CD8-positive, alpha-beta memory T cell (primary cell): ENCODE data around the gene MACROD2. TPM values are rescaled to one million over a fixed set of nuclear protein-coding genes. Genes with fewer than 3 reads are reported as not detected.

Experiments
- CTCF ChIA-PET: fragments of 350-600 bp; sonication (Branson Sonifier 250); formaldehyde crosslinking; loops from one replicate; lab custom pipeline; 2021; ENCODE audit warnings: antibody characterized with exemption; lab: Charles Lee
- POLR2A ChIA-PET: fragments of 350-600 bp; sonication (Branson Sonifier 250); formaldehyde crosslinking; loops from one replicate; lab custom pipeline; 2021; ENCODE audit warnings: antibody characterized with exemption; lab: Charles Lee
- DNase-seq, 5 donors: peaks; one replicate each; pipeline versions ENCODE4 v3.0.0 to v3.0.0-alpha.2; 2020 to 2022; ENCODE audit warnings: mixed read lengths in 1 of 5
- H3K27ac ChIP-seq: one replicate; pipeline ENCODE4 v1.7.0; 2013; ENCODE audit warnings: low read depth, mild to moderate bottlenecking, low read length, moderate library complexity
- H3K27me3 ChIP-seq: 2 replicates; pipeline ENCODE4 v1.7.0; 2013; ENCODE audit warnings: low read length, mild to moderate bottlenecking; ENCODE audit not compliant: insufficient read depth, poor library complexity, severe bottlenecking
- H3K36me3 ChIP-seq: 2 replicates; pipeline ENCODE4 v1.7.0; 2013; ENCODE audit warnings: mild to moderate bottlenecking, low read length, moderate library complexity; ENCODE audit not compliant: insufficient read depth
- H3K4me1 ChIP-seq: 2 replicates; pipeline ENCODE4 v1.7.0; 2013; ENCODE audit warnings: mild to moderate bottlenecking, low read length, moderate library complexity; ENCODE audit not compliant: insufficient read depth
- H3K4me3 ChIP-seq: 2 replicates; pipeline ENCODE4 v1.7.0; 2013; ENCODE audit warnings: mild to moderate bottlenecking, low read length
- H3K9me3 ChIP-seq: 2 replicates; pipeline ENCODE4 v1.7.0; 2013; ENCODE audit warnings: mild to moderate bottlenecking, low read length
- H3K27ac Mint-ChIP-seq, 8 donors: one replicate each; pipeline ENCODE4 v1.8.0; 2020 to 2021; ENCODE audit warnings: mixed read lengths in 8 of 8, mild to moderate bottlenecking in 6 of 8, inconsistent platforms in 3 of 8, moderate library complexity in 3 of 8
- H3K27me3 Mint-ChIP-seq, 2 donors: one replicate each; pipeline ENCODE4 v1.8.0; 2020 to 2021; ENCODE audit warnings: mixed read lengths in 2 of 2, mild to moderate bottlenecking in 1 of 2, moderate library complexity in 1 of 2
- H3K36me3 Mint-ChIP-seq, 3 donors: one replicate each; pipeline ENCODE4 v1.8.0; 2020 to 2021; ENCODE audit warnings: mixed read lengths in 3 of 3, inconsistent platforms in 1 of 3, mild to moderate bottlenecking in 1 of 3
- H3K4me1 Mint-ChIP-seq, 3 donors: one replicate each; pipeline ENCODE4 v1.8.0; 2020 to 2021; ENCODE audit warnings: mixed read lengths in 3 of 3, inconsistent platforms in 1 of 3, mild to moderate bottlenecking in 1 of 3
- H3K4me3 Mint-ChIP-seq, 7 donors: one replicate each; pipeline ENCODE4 v1.8.0; 2020 to 2021; ENCODE audit warnings: mixed read lengths in 7 of 7, mild to moderate bottlenecking in 6 of 7, moderate library complexity in 4 of 7, inconsistent platforms in 2 of 7
- H3K9me3 Mint-ChIP-seq, 5 donors: one replicate each; pipeline ENCODE4 v1.8.0; 2020 to 2022; ENCODE audit warnings: mixed read lengths in 5 of 5, mild to moderate bottlenecking in 3 of 5, moderate library complexity in 2 of 5, inconsistent platforms in 1 of 5
- polyA plus RNA-seq: library from polyadenylated mRNA; unstranded; fragments of 300-500 nt; fragmentation: Illumina TruSeq; gene quantifications from one replicate; pipeline ENCODE4 v1.2.3, GENCODE V29; 2021
- total RNA-seq, 2 experiments: library from RNA; stranded (reverse); gene quantifications; one replicate each; pipeline ENCODE4 v1.2.3, GENCODE V29; 2021

Gene MACROD2
- total and polyA plus RNA-seq, 3 experiments from 2014 or later: not detected

GRCh38 chr20:14434384-14435136 lies 439.2 kb downstream of the MACROD2 start:
- no peaks in the 10 kb centered on the region for H3K36me3 ChIP-seq
- peak overlapping the region in 1 of 8 donors; percentile 4 for H3K27ac Mint-ChIP-seq
- no peaks in the 10 kb centered on the region for H3K27me3 ChIP-seq
- H3K4me3 Mint-ChIP-seq: no peak overlapping the region
- H3K27me3 Mint-ChIP-seq: no peaks in the 10 kb centered on the region
- H3K36me3 Mint-ChIP-seq: no peaks in the 10 kb centered on the region
- no peak overlapping the region for H3K4me3 ChIP-seq
- H3K27ac ChIP-seq: no peak overlapping the region
- no peaks in the 10 kb centered on the region for H3K4me1 Mint-ChIP-seq
- ChIA-PET CTCF (no interaction called here), POLR2A (no interaction called here)
- H3K9me3 Mint-ChIP-seq: peaks cover 0 to 47% (median 6%) of the 10 kb centered on the region in 5 donors
- no peaks in the 10 kb centered on the region for H3K4me1 ChIP-seq
- no peak for DNase-seq
- H3K9me3 ChIP-seq: no peaks in the 10 kb centered on the region

DNA sequence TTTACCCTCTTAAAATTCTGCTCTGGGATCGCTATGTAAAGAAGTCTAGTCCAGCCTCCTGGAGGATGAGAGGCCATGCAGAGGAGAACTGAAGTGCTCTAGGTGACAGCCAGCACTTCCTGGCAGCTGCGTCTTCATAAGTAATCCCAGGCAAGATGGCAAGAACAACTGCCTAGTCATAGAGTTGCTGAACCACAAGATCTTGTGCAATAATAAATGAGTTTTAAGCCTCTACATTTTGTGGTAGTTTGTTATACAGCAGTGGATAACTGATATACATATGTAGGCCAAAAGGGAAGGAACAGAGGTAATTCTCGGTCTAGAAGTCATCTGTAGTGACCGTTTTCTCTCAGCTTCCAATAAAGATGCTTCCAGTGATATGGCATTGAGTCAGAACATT lies 445.9 kb downstream of the MACROD2 start:
- H3K36me3 ChIP-seq: no peaks in the 10 kb centered on the region
- H3K36me3 Mint-ChIP-seq: peaks cover 0 to 2% (median 0%) of the 10 kb centered on the region in 3 donors
- H3K4me3 ChIP-seq: no peak overlapping the region
- H3K4me1 ChIP-seq: no peaks in the 10 kb centered on the region
- no peak overlapping the region for H3K27ac ChIP-seq
- peaks cover 1 to 55% (median 8%) of the 10 kb centered on the region in 5 donors for H3K9me3 Mint-ChIP-seq
- H3K27ac Mint-ChIP-seq: no peak overlapping the region
- H3K27me3 ChIP-seq: no peaks in the 10 kb centered on the region
- no peak overlapping the region for H3K4me3 Mint-ChIP-seq
- CTCF ChIA-PET: no interaction called here
- H3K27me3 Mint-ChIP-seq: no peaks in the 10 kb centered on the region
- POLR2A ChIA-PET: no interaction called here
- H3K9me3 ChIP-seq: no peaks in the 10 kb centered on the region
- DNase-seq: no peak
- H3K4me1 Mint-ChIP-seq: no peaks in the 10 kb centered on the region

DNA sequence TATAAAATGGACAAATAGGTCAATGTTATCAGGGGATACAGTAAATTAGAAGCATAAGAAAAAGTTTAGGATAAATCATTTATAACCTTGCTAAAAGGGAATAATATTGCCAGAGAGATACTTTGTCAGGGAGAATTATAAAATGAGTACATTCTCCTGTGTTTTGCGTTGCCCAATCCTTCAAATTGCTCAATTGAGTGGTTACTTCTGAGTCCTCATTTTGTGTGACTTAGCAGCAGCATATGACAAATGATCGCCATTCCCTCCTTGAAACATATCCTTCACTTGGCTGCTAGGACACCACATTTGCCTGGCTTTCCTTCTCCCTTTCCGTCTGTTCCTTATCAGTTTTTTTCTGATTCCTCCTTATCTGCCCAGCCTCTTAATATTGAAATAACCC lies 448.8 kb downstream of the MACROD2 start:
- Mint-ChIP-seq H3K4me1 (no peaks in the 10 kb centered on the region), H3K27me3 (no peaks in the 10 kb centered on the region), H3K27ac (no peak overlapping the region), H3K4me3 (no peak overlapping the region), H3K36me3 (peaks cover 0 to 2% (median 0%) of the 10 kb centered on the region in 3 donors), H3K9me3 (peaks cover 0 to 34% (median 12%) of the 10 kb centered on the region in 5 donors)
- DNase-seq: no peak
- ChIA-PET CTCF (no interaction called here), POLR2A (no interaction called here)
- no peaks in the 10 kb centered on the region for H3K9me3 ChIP-seq
- H3K27me3 ChIP-seq: no peaks in the 10 kb centered on the region
- no peaks in the 10 kb centered on the region for H3K36me3 ChIP-seq
- no peak overlapping the region for H3K4me3 ChIP-seq
- H3K4me1 ChIP-seq: no peaks in the 10 kb centered on the region
- no peak overlapping the region for H3K27ac ChIP-seq

GRCh38 chr20:14445310-14445709 lies 450.0 kb downstream of the MACROD2 start:
- no peaks in the 10 kb centered on the region for H3K4me1 ChIP-seq
- Mint-ChIP-seq H3K27me3 (no peaks in the 10 kb centered on the region), H3K36me3 (peaks cover 0 to 2% (median 0%) of the 10 kb centered on the region in 3 donors), H3K4me1 (no peaks in the 10 kb centered on the region), H3K27ac (no peak overlapping the region), H3K4me3 (no peak overlapping the region), H3K9me3 (peaks cover 0 to 35% (median 16%) of the 10 kb centered on the region in 5 donors)
- ChIA-PET POLR2A (no interaction called here), CTCF (no interaction called here)
- no peaks in the 10 kb centered on the region for H3K9me3 ChIP-seq
- H3K27me3 ChIP-seq: no peaks in the 10 kb centered on the region
- no peak overlapping the region for H3K27ac ChIP-seq
- H3K36me3 ChIP-seq: no peaks in the 10 kb centered on the region
- H3K4me3 ChIP-seq: no peak overlapping the region
- DNase-seq: no peak

DNA sequence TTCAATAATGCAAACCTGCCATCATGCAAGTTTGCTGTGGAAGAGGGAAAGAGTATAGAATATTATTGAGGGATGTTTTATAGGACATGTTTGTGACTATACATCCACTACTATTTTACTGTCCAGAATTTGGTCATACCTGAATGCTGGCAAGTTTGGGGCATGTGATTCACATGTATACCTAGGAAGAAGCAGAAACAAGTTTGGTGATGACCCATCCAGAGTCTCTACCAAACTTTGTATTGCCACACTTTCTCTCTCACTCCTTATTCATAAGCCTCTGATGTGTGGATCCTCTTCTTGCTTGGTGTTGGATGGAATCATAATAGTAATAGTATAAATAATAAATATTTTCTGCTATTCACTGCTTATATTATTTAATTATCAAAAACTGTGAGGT lies 450.6 kb downstream of the MACROD2 start:
- POLR2A ChIA-PET: no interaction called here
- Mint-ChIP-seq H3K36me3 (peaks cover 0 to 2% (median 0%) of the 10 kb centered on the region in 3 donors), H3K4me1 (no peaks in the 10 kb centered on the region), H3K27me3 (no peaks in the 10 kb centered on the region), H3K4me3 (no peak overlapping the region), H3K9me3 (peaks cover 0 to 36% (median 17%) of the 10 kb centered on the region in 5 donors), H3K27ac (no peak overlapping the region)
- H3K4me1 ChIP-seq: no peaks in the 10 kb centered on the region
- no peak for DNase-seq
- no peaks in the 10 kb centered on the region for H3K9me3 ChIP-seq
- H3K27me3 ChIP-seq: no peaks in the 10 kb centered on the region
- H3K27ac ChIP-seq: no peak overlapping the region
- no peak overlapping the region for H3K4me3 ChIP-seq
- H3K36me3 ChIP-seq: no peaks in the 10 kb centered on the region
- CTCF ChIA-PET: no interaction called here

GRCh38 chr20:14446446-14446845 lies 451.1 kb downstream of the MACROD2 start:
- H3K4me3 Mint-ChIP-seq: no peak overlapping the region
- CTCF ChIA-PET: no interaction called here
- H3K4me1 ChIP-seq: no peaks in the 10 kb centered on the region
- H3K4me3 ChIP-seq: no peak overlapping the region
- DNase-seq: no peak
- H3K9me3 Mint-ChIP-seq: peaks cover 0 to 38% (median 16%) of the 10 kb centered on the region in 5 donors
- no peaks in the 10 kb centered on the region for H3K4me1 Mint-ChIP-seq
- H3K27ac Mint-ChIP-seq: no peak overlapping the region
- no peaks in the 10 kb centered on the region for H3K9me3 ChIP-seq
- POLR2A ChIA-PET: no interaction called here
- no peaks in the 10 kb centered on the region for H3K27me3 ChIP-seq
- no peaks in the 10 kb centered on the region for H3K27me3 Mint-ChIP-seq
- no peaks in the 10 kb centered on the region for H3K36me3 ChIP-seq
- H3K27ac ChIP-seq: no peak overlapping the region
- peaks cover 0 to 2% (median 0%) of the 10 kb centered on the region in 3 donors for H3K36me3 Mint-ChIP-seq

DNA sequence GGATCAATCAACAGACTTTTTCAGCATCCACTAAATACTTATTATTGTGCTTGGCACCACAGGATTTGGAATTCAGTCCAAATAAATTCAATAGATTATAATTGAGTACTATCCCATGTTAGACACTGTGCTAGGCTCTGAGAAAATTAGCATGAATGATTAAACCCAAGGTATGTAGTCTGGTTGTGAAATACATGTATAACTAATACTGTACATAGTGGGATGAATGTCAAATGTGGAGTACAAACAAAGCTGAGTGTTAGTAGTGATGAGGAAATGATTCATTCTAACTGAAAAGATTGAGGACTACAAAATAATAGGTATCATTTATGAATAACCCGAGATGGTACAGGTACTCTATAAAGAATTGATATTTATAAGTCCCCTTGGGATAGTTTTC lies 454.0 kb downstream of the MACROD2 start:
- H3K9me3 ChIP-seq: no peaks in the 10 kb centered on the region
- CTCF ChIA-PET: no interaction called here

DNA sequence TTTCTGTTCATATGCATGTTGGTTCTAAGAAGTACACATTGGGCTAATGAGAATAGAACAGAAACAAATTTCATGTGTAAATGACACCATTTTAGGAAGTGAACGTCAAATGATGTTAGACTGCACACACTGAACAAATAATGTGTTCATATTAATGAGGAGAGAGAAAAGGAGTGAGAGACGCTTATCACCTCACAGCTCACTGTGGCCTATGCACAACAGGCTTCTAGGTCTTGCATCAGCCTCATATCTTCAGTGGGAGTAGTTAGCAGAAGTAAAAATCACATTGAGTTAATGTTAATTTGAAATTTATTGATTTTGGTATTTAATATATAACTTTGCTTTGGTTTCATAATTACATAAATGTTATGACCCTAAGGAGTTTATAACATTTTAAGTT lies 454.9 kb downstream of the MACROD2 start:
- DNase-seq: no peak
- Histone ChIP-seq H3K27me3 (no peaks in the 10 kb centered on the region), H3K36me3 (no peaks in the 10 kb centered on the region), H3K4me3 (no peak overlapping the region), H3K9me3 (no peaks in the 10 kb centered on the region), H3K27ac (no peak overlapping the region), H3K4me1 (no peaks in the 10 kb centered on the region)
- CTCF ChIA-PET: no interaction called here
- H3K4me1 Mint-ChIP-seq: no peaks in the 10 kb centered on the region
- no peak overlapping the region for H3K27ac Mint-ChIP-seq
- peaks cover 0 to 36% (median 12%) of the 10 kb centered on the region in 5 donors for H3K9me3 Mint-ChIP-seq
- POLR2A ChIA-PET: no interaction called here
- no peak overlapping the region for H3K4me3 Mint-ChIP-seq
- H3K27me3 Mint-ChIP-seq: no peaks in the 10 kb centered on the region
- H3K36me3 Mint-ChIP-seq: no peaks in the 10 kb centered on the region

More for the DNA sequence above, 454.0 kb downstream of the MACROD2 start:
- H3K27me3 Mint-ChIP-seq: no peaks in the 10 kb centered on the region
- H3K27ac ChIP-seq: no peak overlapping the region
- H3K4me3 ChIP-seq: no peak overlapping the region
- no peaks in the 10 kb centered on the region for H3K36me3 ChIP-seq
- no peaks in the 10 kb centered on the region for H3K27me3 ChIP-seq
- H3K9me3 Mint-ChIP-seq: peaks cover 0 to 35% (median 12%) of the 10 kb centered on the region in 5 donors
- no peak overlapping the region for H3K4me3 Mint-ChIP-seq
- H3K4me1 Mint-ChIP-seq: no peaks in the 10 kb centered on the region
- no peaks in the 10 kb centered on the region for H3K36me3 Mint-ChIP-seq
- POLR2A ChIA-PET: no interaction called here
- H3K27ac Mint-ChIP-seq: no peak overlapping the region
- H3K4me1 ChIP-seq: no peaks in the 10 kb centered on the region
- no peak for DNase-seq
